HPDE6-E6E7 (cell line): ENCODE data around the gene SARDH.

ENCODE experiments used
- DNase-seq: peaks from one replicate; pipeline ENCODE4 v3.0.0; 2011; ENCODE audit warnings: missing footprints; ENCODE audit errors: extremely low spot score

The SARDH gene, protein sequence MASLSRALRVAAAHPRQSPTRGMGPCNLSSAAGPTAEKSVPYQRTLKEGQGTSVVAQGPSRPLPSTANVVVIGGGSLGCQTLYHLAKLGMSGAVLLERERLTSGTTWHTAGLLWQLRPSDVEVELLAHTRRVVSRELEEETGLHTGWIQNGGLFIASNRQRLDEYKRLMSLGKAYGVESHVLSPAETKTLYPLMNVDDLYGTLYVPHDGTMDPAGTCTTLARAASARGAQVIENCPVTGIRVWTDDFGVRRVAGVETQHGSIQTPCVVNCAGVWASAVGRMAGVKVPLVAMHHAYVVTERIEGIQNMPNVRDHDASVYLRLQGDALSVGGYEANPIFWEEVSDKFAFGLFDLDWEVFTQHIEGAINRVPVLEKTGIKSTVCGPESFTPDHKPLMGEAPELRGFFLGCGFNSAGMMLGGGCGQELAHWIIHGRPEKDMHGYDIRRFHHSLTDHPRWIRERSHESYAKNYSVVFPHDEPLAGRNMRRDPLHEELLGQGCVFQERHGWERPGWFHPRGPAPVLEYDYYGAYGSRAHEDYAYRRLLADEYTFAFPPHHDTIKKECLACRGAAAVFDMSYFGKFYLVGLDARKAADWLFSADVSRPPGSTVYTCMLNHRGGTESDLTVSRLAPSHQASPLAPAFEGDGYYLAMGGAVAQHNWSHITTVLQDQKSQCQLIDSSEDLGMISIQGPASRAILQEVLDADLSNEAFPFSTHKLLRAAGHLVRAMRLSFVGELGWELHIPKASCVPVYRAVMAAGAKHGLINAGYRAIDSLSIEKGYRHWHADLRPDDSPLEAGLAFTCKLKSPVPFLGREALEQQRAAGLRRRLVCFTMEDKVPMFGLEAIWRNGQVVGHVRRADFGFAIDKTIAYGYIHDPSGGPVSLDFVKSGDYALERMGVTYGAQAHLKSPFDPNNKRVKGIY

DNA sequence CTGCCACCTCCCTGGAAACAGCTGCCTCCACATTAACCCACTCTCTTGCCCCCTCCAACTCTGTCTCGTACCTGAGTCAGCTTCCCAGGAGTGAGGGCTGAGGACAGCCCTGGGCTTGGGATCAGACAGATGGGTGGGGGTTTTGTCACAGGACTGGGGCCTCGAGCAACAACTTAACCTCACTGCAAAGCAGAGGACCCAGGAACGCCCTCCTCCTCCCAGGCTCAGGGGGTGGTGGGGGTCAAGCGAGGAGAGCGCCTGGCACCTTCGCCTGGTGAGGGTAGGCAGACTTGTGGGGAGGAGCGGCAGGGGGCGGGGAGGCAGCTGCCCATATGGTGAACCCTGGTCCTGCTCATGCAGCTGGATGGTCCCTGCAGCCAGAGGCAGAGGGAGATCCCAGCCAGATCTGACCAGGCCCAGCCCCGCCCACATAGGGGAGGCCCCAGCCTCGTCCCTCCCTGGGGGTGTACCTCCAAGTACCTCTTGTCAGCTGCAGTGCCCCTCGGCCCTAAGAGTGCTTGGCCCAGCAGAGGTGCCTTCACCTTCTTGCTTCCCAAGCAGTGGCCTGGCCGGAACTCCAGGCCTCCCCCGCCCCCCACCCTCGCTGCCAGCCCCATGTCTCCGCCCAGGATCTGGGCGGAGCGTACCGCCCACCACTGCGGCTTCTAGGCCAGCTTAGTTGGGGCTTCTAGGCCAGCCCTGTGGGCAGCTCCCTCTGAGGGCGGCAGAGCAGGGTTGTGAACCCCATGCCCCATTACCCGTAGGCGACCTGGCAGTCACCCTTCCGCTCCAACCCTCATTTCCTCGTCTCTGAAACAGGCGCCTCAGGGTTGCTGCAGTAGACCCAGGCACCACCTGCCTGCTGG is at the start of gene SARDH:
TSS of gene SARDH (minus strand) at position 579 of the 866 bp plus-strand sequence. CDS start 4,179 bp downstream, outside the sequence.
- DNase-seq, result peak; percentile 64

DNA sequence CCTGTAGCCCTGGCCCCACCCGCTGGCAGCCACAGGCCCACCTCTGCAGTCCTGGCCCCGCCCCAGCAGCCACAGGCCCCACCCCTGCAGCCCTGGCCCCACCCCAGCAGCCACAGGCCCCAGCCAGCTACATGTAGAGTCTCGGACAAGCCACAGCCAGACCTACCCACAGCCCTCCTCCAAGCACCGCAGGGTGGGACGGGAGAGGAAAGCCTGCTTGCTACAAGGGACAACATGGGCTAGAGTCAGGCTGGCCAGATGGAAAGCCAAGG is 49.5 kb upstream of the SARDH start:
- no peak for DNase-seq

DNA sequence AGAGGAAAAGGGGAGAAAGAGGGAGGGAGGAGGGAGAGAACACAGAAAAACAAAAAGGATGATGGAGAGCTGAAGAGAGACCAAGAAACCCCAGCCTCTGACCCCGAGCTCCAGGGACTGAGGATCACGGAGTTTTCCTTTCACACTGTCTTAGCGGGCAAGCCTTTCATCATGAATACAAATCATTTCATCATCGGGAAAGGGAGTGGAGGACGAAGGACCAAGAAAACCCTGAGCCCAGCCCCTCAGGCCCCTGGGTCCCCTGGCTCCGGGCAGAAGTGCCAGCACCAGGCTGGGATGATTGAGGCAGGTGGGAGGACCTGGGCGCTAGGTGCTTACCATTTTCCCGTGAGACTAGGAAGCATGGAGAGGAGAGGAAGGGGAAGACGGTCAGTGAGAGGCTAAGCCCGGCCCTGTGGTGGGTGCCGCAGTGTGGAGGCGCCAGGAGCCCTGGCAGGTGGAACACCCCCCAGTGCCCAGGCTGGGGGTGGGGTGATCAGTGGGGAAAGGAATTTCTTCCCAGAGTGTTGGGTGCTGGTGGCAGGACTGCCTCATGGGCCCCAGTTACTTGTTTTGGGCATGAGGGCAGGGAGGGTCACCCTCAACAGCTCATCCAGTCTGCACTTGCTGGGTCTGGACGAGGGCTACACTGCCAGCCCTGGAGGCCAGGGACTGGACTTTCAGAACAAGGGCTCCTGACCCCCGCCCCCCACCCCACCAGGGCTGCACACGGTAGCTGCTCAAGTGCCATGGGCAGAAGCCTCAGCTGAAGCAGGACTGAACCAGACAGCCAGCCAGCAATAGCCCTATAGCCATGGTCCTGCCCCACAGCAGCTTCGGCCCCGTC is 49.0 kb upstream of the SARDH start:
- no peak for DNase-seq

DNA sequence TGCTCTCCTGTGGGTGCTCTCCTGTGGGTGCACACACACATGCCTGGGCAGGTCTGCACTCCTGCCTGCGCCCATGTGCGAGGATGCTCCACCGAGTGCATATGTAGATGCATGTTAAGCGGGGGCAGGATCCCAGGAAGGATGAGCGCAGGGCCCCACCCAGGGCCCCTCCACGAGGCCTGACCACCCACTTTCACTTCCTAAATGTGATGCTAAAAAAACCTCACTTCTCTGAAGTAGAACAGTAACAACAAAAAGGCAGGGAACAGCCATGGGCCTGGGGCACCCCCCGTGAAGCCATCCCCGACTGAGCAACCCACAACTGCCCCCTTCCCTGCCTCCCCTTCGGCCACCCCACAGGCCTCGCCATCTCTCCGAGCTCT is 48.2 kb upstream of the SARDH start:
- no peak for DNase-seq

DNA sequence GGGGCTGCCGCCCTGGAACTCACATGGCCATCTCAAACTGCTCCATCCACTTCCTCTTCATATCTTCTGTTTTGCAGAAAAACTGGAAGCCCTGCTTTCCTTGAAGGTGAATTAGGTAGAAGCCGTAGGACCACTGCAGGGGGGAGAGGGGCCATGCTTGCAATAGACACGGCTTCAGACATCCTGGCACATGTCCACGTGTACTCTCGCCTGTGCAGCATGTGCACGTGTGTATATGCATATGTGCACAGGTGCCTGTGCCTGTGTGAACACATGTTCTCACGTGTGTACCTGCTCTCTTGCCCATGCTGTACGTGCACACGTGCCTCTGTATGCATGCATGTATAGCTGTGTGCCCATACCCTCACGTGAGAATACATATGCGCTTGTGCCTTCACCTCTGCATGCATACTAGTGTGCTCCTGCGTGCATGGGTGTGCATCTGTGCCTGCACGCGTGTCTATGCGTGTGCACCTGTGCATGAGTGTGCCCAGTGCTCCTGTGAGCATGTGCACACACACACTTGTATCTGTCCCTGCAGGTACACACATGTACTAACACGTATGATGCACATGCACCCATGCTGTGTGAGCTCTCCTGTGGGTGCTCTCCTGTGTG is 47.7 kb upstream of the SARDH start:
- no peak for DNase-seq

DNA sequence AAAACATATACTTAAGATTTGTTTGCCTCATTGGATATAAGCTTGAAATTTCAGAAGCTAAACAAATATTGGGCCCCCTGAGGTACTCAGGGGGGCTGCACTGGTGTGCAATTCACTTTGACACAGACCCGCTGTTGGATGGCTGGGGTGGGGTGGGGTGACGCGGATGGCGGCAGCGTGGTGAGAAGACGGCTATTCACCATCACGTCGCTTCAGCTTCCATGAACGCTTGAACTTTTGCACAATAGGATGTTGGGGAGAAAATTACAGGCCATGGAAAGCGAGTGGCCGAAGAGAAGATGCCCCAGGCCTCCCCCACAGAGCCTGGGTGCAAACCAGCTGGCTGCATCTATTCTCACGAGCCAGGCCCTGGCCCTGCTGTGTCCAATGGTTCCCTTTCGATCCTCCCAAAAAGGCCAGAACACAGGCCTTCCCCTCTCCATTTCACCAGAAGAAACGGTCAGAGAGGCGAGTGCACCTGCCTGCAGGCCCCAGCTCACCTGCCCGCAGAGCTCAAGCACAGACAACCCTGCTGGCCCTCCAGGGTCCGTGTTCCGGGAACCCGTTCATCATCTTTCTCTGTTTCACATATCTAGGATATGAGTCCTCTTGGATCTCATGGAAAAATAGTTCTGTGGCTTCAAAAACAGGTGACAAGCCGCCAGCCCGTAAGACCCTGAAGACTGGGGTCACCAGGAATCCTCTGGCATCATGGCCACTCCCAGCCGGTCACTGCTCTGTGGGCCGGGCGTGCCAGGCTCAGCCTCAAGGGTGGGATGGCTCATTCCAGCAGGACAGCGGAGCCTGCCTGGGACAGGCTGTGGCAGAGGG is 46.8 kb upstream of the SARDH start:
- no peak for DNase-seq

DNA sequence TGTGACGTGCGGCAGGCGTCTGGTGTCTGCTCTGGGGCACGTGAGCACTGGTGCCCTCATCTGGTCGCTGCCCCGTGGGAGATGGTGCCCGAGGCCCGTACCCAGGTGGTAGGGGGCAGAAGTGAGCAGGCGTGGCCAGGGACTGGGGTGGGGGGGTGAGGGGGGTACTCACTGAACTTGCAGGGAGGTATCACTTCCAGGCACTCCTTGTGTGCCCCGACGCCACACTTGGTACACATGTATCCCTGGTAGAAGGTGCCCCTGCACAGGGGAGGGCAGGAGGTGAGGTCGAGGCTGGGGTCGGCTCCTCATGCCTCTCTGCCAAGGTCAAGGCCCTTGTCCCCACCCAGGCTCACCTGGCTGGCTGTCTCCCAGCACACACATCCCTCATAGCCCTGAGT is 45.2 kb upstream of the SARDH start:
- no peak for DNase-seq

DNA sequence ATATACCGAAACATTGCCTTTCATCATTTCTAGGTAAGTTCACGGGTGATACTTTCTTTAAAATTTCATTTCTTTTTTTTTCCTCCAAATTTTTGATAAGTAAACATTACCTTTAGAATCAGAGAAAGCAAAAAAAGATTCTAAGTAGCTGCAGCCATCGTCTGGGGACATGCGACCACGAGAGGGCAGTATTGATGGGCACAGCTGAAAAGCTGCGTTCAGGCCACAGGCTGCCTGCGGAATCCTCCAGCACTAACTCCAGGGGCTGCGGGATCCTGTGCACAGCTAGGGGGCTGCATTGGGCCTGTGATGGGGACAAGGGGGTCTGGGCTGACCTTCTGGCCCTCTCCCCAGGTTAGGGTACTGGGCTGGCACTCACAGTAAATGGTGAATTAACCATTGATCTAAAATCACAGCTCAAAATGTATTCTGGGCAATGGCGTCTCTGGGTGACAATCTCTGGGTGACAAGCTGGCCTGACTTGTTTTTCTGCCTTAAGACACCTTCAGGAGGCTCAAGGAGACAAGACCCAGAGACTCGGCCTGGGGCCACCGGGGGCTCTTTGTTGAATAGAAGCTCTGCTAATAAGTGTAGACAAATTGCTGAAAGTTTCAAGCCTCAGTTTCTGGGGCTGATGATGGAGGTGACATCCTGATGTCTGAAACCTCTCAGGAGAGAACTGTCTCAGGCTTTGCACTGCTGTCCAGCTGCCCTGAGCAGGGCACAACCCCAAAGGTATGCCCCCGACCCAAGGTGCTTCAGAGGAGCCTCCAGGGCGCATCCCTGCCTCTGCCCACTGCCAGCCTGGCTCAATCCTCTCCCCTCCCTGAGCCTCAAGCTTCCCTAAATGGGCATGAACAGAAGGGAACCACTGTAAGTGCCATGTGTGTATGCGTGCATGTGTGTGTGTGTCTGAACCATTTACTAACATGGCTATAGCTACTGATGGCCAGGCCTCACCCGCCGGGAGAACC is 44.3 kb upstream of the SARDH start:
- DNase-seq, result peak; percentile 43

DNA sequence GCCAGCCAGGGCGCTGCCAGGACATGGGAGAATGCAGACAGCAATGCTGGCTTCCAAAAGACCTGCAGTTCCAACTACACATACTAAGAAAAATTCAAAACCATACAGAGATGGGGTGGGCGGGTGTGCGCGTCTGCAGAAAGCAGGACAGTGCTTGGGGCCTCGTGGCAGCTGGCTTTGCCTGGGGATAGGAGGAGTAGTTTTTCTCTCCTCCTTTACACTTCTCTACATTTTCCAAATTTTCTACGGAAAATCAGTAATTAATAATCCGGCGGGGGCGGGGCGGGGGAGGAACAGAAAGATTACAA is 43.6 kb upstream of the SARDH start:
- DNase-seq, result no peak

DNA sequence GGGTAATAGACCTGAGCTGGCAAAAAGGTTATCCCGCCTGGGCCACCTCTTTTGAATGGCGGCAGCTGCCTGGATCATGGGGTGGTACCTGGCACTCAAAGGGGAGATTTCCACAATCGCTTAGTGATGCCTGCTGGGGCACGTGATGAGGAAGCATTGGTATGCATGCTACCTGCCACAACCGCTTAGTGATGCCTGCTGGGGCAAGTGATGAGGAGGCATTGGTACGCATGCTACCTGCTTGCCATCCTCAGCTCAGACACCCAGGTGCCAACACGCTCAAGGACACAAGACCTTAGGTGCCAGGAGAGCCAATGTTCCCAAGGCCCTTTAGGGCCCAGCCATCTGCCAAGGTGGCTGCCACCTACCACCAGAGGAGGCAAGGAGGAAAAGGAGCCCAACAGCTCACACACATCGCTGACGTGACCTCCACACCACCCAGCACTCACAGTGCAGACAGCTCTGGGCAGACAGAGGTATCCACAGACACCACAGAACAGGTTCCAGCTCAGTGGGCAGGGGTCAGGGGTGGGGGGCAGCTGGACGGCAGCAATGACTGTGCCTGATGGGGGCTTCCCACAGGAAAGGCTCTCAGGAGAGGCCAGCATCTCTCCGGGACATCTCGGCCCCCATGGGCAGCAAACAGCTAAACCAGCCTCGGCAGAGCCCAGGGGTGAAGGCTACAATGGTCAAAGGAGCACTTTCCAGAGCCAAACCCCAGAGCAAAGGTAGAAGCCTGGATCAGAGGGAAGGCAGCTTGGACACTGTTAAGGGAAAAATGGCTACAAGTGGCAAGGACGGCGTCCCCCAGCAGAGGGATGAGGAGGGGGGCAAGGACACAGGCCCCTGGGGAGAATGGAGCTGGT is 43.0 kb upstream of the SARDH start:
- DNase-seq, result no peak

DNA sequence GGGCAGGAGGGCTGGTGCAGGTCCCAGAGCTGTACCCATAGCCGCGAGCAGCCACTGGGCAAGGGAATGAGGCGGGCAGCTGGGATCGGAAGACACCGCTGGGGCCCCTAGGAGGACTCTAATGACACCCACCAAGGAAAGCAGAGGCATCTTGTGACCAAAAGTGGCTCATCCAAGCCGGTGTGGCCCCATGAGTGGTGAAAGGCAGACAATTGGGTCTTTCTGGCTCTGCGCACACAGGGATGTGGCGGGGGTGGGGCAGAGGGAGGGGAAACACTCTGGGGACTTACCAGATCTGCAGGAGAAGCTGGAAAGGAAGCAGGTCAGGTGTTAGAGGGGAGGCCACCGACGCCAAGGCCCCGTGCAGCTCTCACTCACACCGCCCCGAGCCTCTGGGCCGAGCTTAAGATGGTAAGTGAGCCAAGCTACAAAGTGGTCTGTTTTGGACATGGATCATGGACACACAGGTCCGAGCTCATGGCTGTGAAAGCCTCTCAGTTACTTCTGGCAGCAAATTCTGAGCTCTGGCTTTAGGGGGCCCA is 42.3 kb upstream of the SARDH start:
- DNase-seq, result no peak

DNA sequence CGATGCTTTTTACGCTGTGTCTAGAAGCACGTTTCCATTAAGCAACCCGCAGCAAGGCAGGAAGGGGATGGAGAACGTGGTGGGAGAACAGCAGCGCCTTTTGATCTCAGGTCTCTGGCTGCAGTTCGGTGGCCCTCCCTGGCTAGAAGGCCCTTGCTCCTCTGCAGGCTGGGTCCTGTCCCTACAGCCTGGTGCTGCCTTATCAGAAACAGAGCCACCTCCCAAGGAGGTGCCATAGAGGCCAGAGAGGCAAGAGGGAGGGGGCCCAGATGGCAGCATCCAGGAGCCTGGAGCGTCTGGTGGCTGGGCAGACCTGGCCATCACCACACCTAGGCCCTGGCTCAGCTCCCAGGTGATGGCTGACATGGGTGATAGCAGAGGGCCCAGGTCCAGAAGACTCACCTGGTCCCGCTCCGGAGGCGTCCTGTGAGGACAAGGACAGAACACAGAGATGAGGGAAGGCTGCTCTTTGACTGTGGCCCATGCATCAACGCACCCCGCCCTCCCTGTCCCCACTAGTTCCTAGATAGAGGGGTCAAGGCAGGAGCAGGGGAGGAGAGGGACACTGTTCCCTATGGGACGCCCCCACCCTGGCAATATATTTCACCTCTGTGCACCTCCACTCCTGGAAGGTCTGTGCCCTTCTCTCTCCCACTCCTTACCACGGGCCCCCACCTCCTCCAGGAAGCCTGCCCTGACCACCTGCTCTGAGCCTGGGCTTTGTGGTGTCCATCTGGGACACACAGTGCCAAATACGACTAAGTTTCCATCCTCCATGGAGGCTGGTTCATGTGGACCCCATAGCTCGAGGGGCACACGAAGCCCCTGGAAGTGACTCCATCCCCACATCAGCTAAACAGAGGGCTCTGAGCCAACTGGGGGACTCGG is 41.6 kb upstream of the SARDH start:
- no peak for DNase-seq

DNA sequence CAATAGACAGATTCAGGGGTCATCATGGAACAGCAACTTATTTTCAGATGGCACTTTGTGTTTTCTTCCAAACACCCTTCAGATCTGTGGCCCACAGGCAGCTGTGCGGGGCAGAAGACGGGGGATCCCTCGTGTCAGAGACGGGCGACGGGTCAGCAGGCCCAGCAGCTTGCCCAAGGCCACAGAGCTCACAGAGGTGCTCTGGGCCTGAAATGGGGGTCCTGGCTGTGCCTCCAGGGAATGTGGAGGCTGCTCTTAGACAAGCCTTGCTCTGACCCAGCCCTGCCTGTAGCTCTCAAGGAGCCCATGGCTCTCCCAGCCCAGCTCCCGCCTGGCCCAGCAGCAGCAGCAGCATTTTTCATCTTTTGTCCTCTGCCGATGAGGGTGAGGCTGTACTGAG is 40.9 kb upstream of the SARDH start:
- no peak for DNase-seq

DNA sequence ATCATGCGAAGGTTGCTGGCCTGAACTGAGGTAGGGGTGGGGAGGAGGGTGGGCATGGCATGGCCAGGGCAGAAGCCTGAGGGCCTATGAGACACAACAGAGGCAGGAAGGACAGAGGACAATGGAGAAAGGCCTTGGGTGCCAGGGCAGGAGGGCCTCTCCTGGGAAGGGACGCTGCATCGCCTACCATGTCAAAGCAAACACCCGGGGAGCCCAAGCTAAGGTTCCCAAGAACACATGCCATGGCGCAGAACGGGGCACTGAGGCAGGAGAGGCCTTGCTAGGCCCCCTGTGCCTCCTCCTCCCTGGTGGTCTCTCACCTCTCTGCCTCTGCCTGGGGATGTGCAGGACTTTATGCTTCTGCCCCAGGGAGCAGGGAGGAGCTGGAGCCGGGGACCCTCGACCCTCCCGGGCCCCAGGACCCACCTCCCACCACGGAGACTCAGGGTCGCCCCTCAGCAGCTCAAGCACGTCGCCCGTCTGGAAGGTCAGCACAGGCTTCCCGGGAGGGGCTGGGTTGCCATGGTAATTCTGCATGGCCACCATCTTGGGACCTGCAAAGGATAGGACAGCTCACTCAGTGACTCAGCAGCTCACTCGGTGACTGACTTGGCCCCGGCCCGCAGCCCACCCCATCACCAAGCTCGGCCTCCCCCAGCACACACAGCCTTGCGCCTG is 40.3 kb upstream of the SARDH start:
- DNase-seq, result no peak

DNA sequence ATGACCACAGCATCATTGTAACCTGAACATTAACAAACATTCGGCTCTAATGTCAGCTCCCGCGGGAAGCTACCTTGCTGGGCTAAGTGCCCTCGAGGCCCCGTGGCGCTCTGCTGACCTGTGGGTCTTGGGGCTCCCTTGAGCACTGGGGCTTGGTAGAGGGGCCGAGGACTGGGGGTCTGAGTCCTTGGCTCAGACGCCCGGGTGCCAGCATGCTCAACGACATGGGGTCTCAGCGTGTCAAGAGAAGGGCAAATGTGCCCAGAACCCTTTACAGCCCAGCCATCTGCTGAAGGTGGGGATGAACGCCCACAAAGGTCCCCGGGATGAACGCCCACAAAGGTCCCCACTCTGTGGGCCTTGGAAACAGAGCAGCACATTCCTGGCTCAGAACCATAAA is 39.7 kb upstream of the SARDH start:
- no peak for DNase-seq
